ENCODE data around the gene NFS1.

DNA sequence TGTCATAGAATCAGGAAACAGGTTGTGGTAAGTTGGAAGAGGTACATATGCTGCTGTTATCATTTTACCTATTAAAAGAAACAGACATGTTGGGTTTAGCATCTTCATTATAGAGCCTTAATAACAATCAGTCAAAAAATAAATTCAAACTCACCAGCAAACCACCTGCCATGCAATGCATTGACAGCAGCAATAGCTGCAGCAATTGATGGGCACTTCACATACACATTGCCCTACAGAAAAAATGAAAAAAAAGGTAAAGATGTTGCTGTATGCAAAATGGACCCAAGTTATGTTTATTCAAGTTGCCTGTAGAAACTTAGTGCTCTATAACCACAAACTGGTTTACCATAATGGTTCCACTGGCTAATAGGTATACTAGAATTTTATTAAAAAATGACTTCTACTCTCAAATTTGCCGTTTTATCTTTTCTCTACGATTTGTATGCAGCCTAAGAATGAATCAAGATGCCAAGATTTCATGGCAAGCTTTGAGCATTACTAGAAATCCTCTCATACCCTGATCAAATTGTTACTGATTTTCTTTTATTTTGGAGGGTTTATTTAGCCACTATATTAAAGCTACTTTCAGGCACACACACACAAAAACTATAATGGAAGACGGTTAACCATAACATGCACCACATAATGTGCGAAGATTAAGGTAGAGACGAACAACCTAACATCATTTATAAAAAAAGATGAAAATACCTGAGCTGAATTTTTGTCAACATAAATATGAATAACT is 5.5 kb upstream of the NFS1 start:
- TF ChIP-seq, protein P1, sequence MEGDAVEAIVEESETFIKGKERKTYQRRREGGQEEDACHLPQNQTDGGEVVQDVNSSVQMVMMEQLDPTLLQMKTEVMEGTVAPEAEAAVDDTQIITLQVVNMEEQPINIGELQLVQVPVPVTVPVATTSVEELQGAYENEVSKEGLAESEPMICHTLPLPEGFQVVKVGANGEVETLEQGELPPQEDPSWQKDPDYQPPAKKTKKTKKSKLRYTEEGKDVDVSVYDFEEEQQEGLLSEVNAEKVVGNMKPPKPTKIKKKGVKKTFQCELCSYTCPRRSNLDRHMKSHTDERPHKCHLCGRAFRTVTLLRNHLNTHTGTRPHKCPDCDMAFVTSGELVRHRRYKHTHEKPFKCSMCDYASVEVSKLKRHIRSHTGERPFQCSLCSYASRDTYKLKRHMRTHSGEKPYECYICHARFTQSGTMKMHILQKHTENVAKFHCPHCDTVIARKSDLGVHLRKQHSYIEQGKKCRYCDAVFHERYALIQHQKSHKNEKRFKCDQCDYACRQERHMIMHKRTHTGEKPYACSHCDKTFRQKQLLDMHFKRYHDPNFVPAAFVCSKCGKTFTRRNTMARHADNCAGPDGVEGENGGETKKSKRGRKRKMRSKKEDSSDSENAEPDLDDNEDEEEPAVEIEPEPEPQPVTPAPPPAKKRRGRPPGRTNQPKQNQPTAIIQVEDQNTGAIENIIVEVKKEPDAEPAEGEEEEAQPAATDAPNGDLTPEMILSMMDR (IDR thresholded peaks at IDR 0.05; ENCODE audit: insufficient read depth, low read length, poor library complexity, severe bottlenecking), result no peak
- TF ChIP-seq EZH2phosphoT487 (conservative IDR thresholded peaks at IDR 0.05; ENCODE audit: low read length), result no peak
